DOHH2 (cell line): ENCODE results near the gene RIC1.

Experiments
- H3F3A ChIP-seq: fragments of 200-600 bp; sonication (generic), shearing (Covaris generic); 2 replicates; pipeline ENCODE4 v1.6.0; 2016; ENCODE audit warnings: antibody characterized with exemption, mild to moderate bottlenecking; ENCODE audit not compliant: control insufficient read depth, insufficient read depth
- H3K27ac ChIP-seq: fragments of 200-600 bp; sonication (generic); 2 replicates; pipeline ENCODE4 v1.5.1; 2014; ENCODE audit warnings: low read depth, mild to moderate bottlenecking, low read length, moderate library complexity
- H3K27me3 ChIP-seq: fragments of 200-600 bp; sonication (generic); 2 replicates; pipeline ENCODE4 v1.6.1; 2014; ENCODE audit warnings: mild to moderate bottlenecking, low read length, mixed read lengths; ENCODE audit not compliant: control insufficient read depth
- H3K36me3 ChIP-seq: fragments of 200-600 bp; sonication (generic); 2 replicates; pipeline ENCODE4 v1.6.1; 2014; ENCODE audit warnings: mild to moderate bottlenecking, low read length, moderate library complexity, mixed read lengths; ENCODE audit not compliant: control insufficient read depth
- H3K4me1 ChIP-seq: fragments of 200-600 bp; sonication (generic); 2 replicates; pipeline ENCODE4 v1.6.1; 2014; ENCODE audit warnings: mild to moderate bottlenecking, low read length, mixed read lengths; ENCODE audit not compliant: control insufficient read depth
- H3K4me2 ChIP-seq: fragments of 200-600 bp; sonication (generic); 2 replicates; pipeline ENCODE4 v1.6.0; 2014; ENCODE audit warnings: mild to moderate bottlenecking, low read length, moderate library complexity
- H3K4me3 ChIP-seq: fragments of 200-600 bp; sonication (generic); 2 replicates; pipeline ENCODE4 v1.5.1; 2014; ENCODE audit warnings: mild to moderate bottlenecking, low read length, mixed read lengths
- H3K79me2 ChIP-seq: fragments of 200-600 bp; sonication (generic); 2 replicates; pipeline ENCODE4 v1.6.1; 2014; ENCODE audit warnings: mild to moderate bottlenecking, low read length, mixed read lengths; ENCODE audit not compliant: control insufficient read depth
- H3K9me2 ChIP-seq: fragments of 200-600 bp; sonication (generic); replicated peaks from 2 replicates; pipeline ENCODE4 v1.6.1; 2014; ENCODE audit warnings: mild to moderate bottlenecking, low read length, mixed read lengths; ENCODE audit not compliant: control insufficient read depth
- H3K9me3 ChIP-seq: fragments of 200-600 bp; sonication (generic); 2 replicates; pipeline ENCODE4 v1.6.1; 2014; ENCODE audit warnings: antibody characterized with exemption, low read length, mixed read lengths; ENCODE audit not compliant: control insufficient read depth, insufficient read depth
- H4K20me1 ChIP-seq: fragments of 200-600 bp; sonication (generic); 2 replicates; pipeline ENCODE4 v1.6.0; 2014; ENCODE audit warnings: low read depth, mild to moderate bottlenecking, antibody characterized with exemption, low read length, moderate library complexity; ENCODE audit not compliant: control insufficient read depth, insufficient read depth
- EZH2phosphoT487 ChIP-seq: fragments of 200-600 bp; sonication (generic); IDR thresholded peaks from 2 replicates; pipeline ENCODE4 v1.6.1; 2017; ENCODE audit warnings: borderline replicate concordance, mild to moderate bottlenecking, antibody characterized with exemption, low read length, moderate library complexity, mixed read lengths
- TF ChIP-seq, protein P1 (sequence below): fragments of 200-600 bp; sonication (generic); IDR thresholded peaks from one replicate; pipeline ENCODE4 v1.5.1; 2014; ENCODE audit warnings: antibody characterized with exemption, mild to moderate bottlenecking, low read depth, low read length; ENCODE audit not compliant: poor library complexity, severe bottlenecking

RIC1 gene

DNA sequence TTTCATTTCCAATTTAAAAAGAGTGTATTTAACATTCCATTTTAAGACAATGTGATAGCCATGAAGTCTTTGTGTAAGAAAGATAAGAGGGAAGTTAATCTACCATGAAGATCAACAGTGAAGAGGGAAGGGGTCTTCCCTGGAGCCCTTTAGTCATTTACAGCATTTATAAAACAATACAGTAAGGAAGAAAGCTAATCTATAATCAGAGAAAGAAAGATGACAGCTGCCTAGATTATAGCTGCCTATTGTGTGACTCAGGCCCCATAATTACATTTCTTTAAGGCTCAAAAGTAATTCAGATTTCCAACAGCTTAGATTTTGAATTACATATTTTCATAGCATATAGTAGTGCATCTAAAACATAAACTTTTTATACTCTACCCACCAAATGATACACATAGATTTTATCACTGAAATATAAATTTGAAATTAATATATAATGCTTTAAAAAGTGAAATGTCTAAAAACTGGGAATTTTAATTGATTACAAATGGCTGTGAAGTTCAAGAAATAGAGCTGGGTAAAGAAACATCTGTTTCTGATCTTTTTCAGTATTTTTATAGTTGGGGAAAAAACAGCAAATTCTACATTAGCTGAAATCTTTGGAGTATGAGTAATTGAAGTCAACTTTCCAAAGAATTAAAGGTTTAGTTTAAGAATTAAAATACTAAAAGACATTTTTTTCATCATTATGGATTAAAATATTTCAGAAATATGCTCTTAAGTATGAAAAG lies 89.6 kb downstream of the RIC1 start:
- Histone ChIP-seq H3F3A (no peaks in the 10 kb centered on the region; the same call in 1 of the 2 replicates), H3K9me3 (no peaks in the 10 kb centered on the region), H3K4me1 (no peaks in the 10 kb centered on the region), H3K9me2 (no peaks in the 10 kb centered on the region), H4K20me1 (no peaks in the 10 kb centered on the region), H3K27me3 (no peaks in the 10 kb centered on the region), H3K4me2 (no peak overlapping the region), H3K4me3 (no peak overlapping the region), H3K79me2 (peaks cover 12% of the 10 kb centered on the region; the same call in 1 of the 2 replicates), H3K36me3 (peaks cover 78% of the 10 kb centered on the region), H3K27ac (no peak overlapping the region)
- TF ChIP-seq, protein P1, sequence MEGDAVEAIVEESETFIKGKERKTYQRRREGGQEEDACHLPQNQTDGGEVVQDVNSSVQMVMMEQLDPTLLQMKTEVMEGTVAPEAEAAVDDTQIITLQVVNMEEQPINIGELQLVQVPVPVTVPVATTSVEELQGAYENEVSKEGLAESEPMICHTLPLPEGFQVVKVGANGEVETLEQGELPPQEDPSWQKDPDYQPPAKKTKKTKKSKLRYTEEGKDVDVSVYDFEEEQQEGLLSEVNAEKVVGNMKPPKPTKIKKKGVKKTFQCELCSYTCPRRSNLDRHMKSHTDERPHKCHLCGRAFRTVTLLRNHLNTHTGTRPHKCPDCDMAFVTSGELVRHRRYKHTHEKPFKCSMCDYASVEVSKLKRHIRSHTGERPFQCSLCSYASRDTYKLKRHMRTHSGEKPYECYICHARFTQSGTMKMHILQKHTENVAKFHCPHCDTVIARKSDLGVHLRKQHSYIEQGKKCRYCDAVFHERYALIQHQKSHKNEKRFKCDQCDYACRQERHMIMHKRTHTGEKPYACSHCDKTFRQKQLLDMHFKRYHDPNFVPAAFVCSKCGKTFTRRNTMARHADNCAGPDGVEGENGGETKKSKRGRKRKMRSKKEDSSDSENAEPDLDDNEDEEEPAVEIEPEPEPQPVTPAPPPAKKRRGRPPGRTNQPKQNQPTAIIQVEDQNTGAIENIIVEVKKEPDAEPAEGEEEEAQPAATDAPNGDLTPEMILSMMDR: no peak
- TF ChIP-seq EZH2phosphoT487: no peak

DNA sequence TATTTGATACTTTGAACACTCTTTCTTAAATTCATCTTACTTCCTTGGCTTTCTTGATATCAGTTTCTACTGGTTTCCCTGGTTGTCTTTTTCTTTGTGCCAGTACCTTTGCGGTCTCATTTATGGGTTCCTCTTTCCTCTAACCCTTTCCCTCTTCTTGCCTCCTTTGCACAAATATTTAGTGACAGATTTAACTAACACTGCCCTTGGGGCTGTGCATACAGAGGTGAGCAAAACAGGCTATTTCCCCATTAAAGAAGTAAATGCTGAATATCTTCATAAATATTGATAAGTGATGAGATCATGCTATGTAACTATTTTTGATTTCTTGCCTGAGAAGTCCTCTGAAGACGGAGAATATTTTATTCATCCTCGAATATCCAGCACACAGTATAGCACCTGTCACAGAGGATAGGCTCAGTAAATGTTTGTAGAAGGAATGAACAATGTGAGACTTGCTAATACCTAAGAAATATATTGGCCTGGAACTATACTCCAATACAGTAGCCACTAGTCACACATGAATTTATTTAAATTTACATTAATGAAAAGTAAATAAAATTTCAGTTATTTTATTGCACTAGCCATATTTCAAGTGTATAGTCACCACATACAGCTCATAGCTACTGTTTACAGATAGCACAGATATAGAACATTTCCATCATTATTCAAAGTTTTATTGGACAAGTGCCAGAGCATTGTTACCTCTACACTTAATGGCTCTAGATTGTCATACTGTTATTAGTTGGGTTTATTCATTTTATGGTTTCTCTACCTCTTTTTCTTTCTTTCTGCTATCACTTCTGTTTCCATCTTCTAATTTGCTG lies 90.4 kb downstream of the RIC1 start:
- H3K4me2 ChIP-seq: no peak overlapping the region
- no peaks in the 10 kb centered on the region for H3K4me1 ChIP-seq
- no peak for TF ChIP-seq EZH2phosphoT487
- TF ChIP-seq, protein P1: no peak
- H3K27me3 ChIP-seq: no peaks in the 10 kb centered on the region
- no peak overlapping the region for H3K4me3 ChIP-seq
- no peaks in the 10 kb centered on the region for H4K20me1 ChIP-seq
- H3K79me2 ChIP-seq: peaks cover 12% of the 10 kb centered on the region; the same call in 1 of the 2 replicates
- H3F3A ChIP-seq: no peaks in the 10 kb centered on the region; the same call in 1 of the 2 replicates
- peaks cover 71% of the 10 kb centered on the region for H3K36me3 ChIP-seq
- no peak overlapping the region for H3K27ac ChIP-seq
- H3K9me2 ChIP-seq: no peaks in the 10 kb centered on the region
- no peaks in the 10 kb centered on the region for H3K9me3 ChIP-seq

DNA sequence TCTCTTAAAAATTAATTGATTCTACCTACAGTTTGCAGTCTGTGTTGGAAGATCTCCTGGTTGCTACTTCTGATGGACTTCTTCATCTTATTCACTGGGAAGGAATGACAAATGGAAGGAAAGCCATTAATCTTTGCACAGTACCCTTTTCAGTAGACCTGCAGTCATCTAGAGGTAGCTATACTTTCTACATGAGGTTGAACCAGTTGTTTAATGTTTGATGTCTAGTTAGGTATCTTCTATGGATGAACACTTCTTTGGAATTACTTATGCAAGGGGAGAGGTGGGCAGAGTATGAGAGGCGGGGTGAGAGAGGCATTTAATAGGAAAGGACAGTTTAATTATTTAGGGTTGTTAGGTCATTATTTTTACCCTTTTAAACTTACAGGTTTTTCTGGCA lies 91.2 kb downstream of the RIC1 start:
- H3K4me3 ChIP-seq: no peak overlapping the region
- peaks cover 14% of the 10 kb centered on the region; the same call in 1 of the 2 replicates for H3K79me2 ChIP-seq
- no peak overlapping the region for H3K4me2 ChIP-seq
- H3K36me3 ChIP-seq: peaks cover 63% of the 10 kb centered on the region
- H3K27me3 ChIP-seq: no peaks in the 10 kb centered on the region
- no peaks in the 10 kb centered on the region for H4K20me1 ChIP-seq
- no peaks in the 10 kb centered on the region for H3K4me1 ChIP-seq
- TF ChIP-seq, protein P1: no peak
- TF ChIP-seq EZH2phosphoT487: no peak
- no peaks in the 10 kb centered on the region for H3K9me3 ChIP-seq
- no peaks in the 10 kb centered on the region; the same call in 1 of the 2 replicates for H3F3A ChIP-seq
- H3K9me2 ChIP-seq: no peaks in the 10 kb centered on the region
- H3K27ac ChIP-seq: no peak overlapping the region
